ENCODE data around the gene PNLIPRP1.
A peak's percentile ranks its signal among the peaks of the same experiment; 100 is the strongest.

Gene PNLIPRP1

GRCh38 chr10:116590590-116591444, at the start of gene PNLIPRP1:
PNLIPRP1 (plus strand) TSS chr10:116590959; CDS start chr10:116591130, 171 bp downstream.
- H3K27ac Mint-ChIP-seq, result peak within 1 kb of the TSS in 1 of 2 donors; percentile 27
- ATAC-seq (no peak), DNase-seq (no peak)
- peaks cover 0 to 3% of the 10 kb centered on the region in 2 donors for H3K9me3 Mint-ChIP-seq
- no peaks in the 10 kb centered on the region for H3K4me1 Mint-ChIP-seq
- H3K27me3 Mint-ChIP-seq, result peaks cover 7% of the 10 kb centered on the region
- no peak within 1 kb of the TSS for H3K4me3 Mint-ChIP-seq

- ATAC-seq (no peak), DNase-seq (no peak)
- Mint-ChIP-seq H3K27ac (no peak overlapping the region), H3K27me3 (peaks cover 33% of the 10 kb centered on the region), H3K9me3 (peaks cover 0 to 5% of the 10 kb centered on the region in 2 donors), H3K4me1 (no peaks in the 10 kb centered on the region), H3K4me3 (no peak overlapping the region)
Measured at GRCh38 chr10:116542007-116542677, 48.6 kb upstream of the PNLIPRP1 start.

GRCh38 chr10:116545122-116545521, 45.6 kb upstream of the PNLIPRP1 start:
- Mint-ChIP-seq H3K27me3 (peaks cover 26% of the 10 kb centered on the region), H3K4me3 (no peak overlapping the region), H3K27ac (no peak overlapping the region), H3K4me1 (no peaks in the 10 kb centered on the region), H3K9me3 (no peaks in the 10 kb centered on the region)
- DNase-seq (no peak), ATAC-seq (no peak)

- DNase-seq (no peak), ATAC-seq (no peak)
- Mint-ChIP-seq H3K4me1 (no peaks in the 10 kb centered on the region), H3K27me3 (peaks cover 21% of the 10 kb centered on the region), H3K9me3 (no peaks in the 10 kb centered on the region), H3K27ac (no peak within 1 kb of the TSS), H3K4me3 (no peak within 1 kb of the TSS)
Measured at GRCh38 chr10:116545756-116546155, 45.0 kb upstream of the PNLIPRP1 start, which contains the start of gene PNLIP. PNLIP (plus strand) TSS chr10:116545931; CDS start chr10:116546093, 162 bp downstream.

GRCh38 chr10:116548301-116548700, 42.5 kb upstream of the PNLIPRP1 start:
- DNase-seq (no peak), ATAC-seq (no peak)
- Mint-ChIP-seq H3K4me3 (no peak overlapping the region), H3K9me3 (no peaks in the 10 kb centered on the region), H3K27ac (no peak overlapping the region), H3K27me3 (peaks cover 19% of the 10 kb centered on the region), H3K4me1 (no peaks in the 10 kb centered on the region)

- no peaks in the 10 kb centered on the region for H3K27me3 Mint-ChIP-seq
- no peak overlapping the region for H3K27ac Mint-ChIP-seq
- ATAC-seq (no peak), DNase-seq (no peak)
- H3K4me3 Mint-ChIP-seq, result no peak overlapping the region
- H3K9me3 Mint-ChIP-seq, result no peaks in the 10 kb centered on the region
- H3K4me1 Mint-ChIP-seq, result no peaks in the 10 kb centered on the region
Measured at GRCh38 chr10:116553378-116553980, 37.3 kb upstream of the PNLIPRP1 start.

- DNase-seq (no peak), ATAC-seq (no peak)
- Mint-ChIP-seq H3K27me3 (no peaks in the 10 kb centered on the region), H3K4me3 (no peak overlapping the region), H3K4me1 (no peaks in the 10 kb centered on the region), H3K9me3 (no peaks in the 10 kb centered on the region), H3K27ac (no peak overlapping the region)
Measured at GRCh38 chr10:116554628-116555027, 36.1 kb upstream of the PNLIPRP1 start.

- Mint-ChIP-seq H3K27me3 (no peaks in the 10 kb centered on the region), H3K9me3 (no peaks in the 10 kb centered on the region), H3K4me1 (no peaks in the 10 kb centered on the region), H3K4me3 (no peak overlapping the region), H3K27ac (no peak overlapping the region)
- ATAC-seq (no peak), DNase-seq (no peak)
Measured at GRCh38 chr10:116555880-116556279, 34.9 kb upstream of the PNLIPRP1 start.

- Mint-ChIP-seq H3K4me3 (no peak overlapping the region), H3K9me3 (no peaks in the 10 kb centered on the region), H3K27ac (no peak overlapping the region), H3K4me1 (no peaks in the 10 kb centered on the region), H3K27me3 (peaks cover 9% of the 10 kb centered on the region)
- no peak for ATAC-seq
- DNase-seq, result no peak
Measured at GRCh38 chr10:116557305-116557880, 33.4 kb upstream of the PNLIPRP1 start.

GRCh38 chr10:116565534-116565933, 25.2 kb upstream of the PNLIPRP1 start:
- Mint-ChIP-seq H3K9me3 (no peaks in the 10 kb centered on the region), H3K27ac (no peak overlapping the region), H3K4me1 (no peaks in the 10 kb centered on the region), H3K27me3 (peaks cover 31% of the 10 kb centered on the region), H3K4me3 (no peak overlapping the region)
- ATAC-seq (no peak), DNase-seq (no peak)

- Mint-ChIP-seq H3K4me3 (no peak overlapping the region), H3K27ac (no peak overlapping the region), H3K9me3 (no peaks in the 10 kb centered on the region), H3K27me3 (peaks cover 26% of the 10 kb centered on the region), H3K4me1 (no peaks in the 10 kb centered on the region)
- DNase-seq (no peak), ATAC-seq (no peak)
Measured at GRCh38 chr10:116566932-116567331, 23.8 kb upstream of the PNLIPRP1 start.

- H3K27ac Mint-ChIP-seq, result no peak overlapping the region
- ATAC-seq (no peak), DNase-seq (no peak)
- peaks cover 22% of the 10 kb centered on the region for H3K27me3 Mint-ChIP-seq
- H3K4me3 Mint-ChIP-seq, result no peak overlapping the region
- no peaks in the 10 kb centered on the region for H3K4me1 Mint-ChIP-seq
- H3K9me3 Mint-ChIP-seq, result no peaks in the 10 kb centered on the region
Measured at GRCh38 chr10:116567335-116567734, 23.4 kb upstream of the PNLIPRP1 start.

GRCh38 chr10:116574797-116575196, 16.0 kb upstream of the PNLIPRP1 start:
- H3K9me3 Mint-ChIP-seq, result no peaks in the 10 kb centered on the region
- no peaks in the 10 kb centered on the region for H3K4me1 Mint-ChIP-seq
- ATAC-seq (no peak), DNase-seq (no peak)
- no peak overlapping the region for H3K4me3 Mint-ChIP-seq
- H3K27ac Mint-ChIP-seq, result no peak overlapping the region
- peaks cover 8% of the 10 kb centered on the region for H3K27me3 Mint-ChIP-seq

- ATAC-seq (no peak), DNase-seq (no peak)
- H3K4me1 Mint-ChIP-seq, result no peaks in the 10 kb centered on the region
- peaks cover 0 to 7% of the 10 kb centered on the region in 2 donors for H3K9me3 Mint-ChIP-seq
- no peak overlapping the region for H3K27ac Mint-ChIP-seq
- H3K27me3 Mint-ChIP-seq, result no peaks in the 10 kb centered on the region
- no peak overlapping the region for H3K4me3 Mint-ChIP-seq
Measured at GRCh38 chr10:116587878-116588591, 2.7 kb upstream of the PNLIPRP1 start.

GRCh38 chr10:116588995-116589394, 1.8 kb upstream of the PNLIPRP1 start:
- no peak for DNase-seq
- H3K27me3 Mint-ChIP-seq, result no peaks in the 10 kb centered on the region
- H3K4me3 Mint-ChIP-seq, result no peak overlapping the region
- no peak for ATAC-seq
- peaks cover 0 to 7% of the 10 kb centered on the region in 2 donors for H3K9me3 Mint-ChIP-seq
- no peaks in the 10 kb centered on the region for H3K4me1 Mint-ChIP-seq
- H3K27ac Mint-ChIP-seq, result no peak overlapping the region

Measured in stimulated activated naive CD8-positive, alpha-beta T cell treated with anti-CD3 and anti-CD28 coated beads, Interleukin-15, amount 100 ng/mL, for 72 hours (primary cell).